ENCODE measurements around the gene TRIM46. TPM values are rescaled to one million over a fixed set of nuclear protein-coding genes. Genes with fewer than 3 reads are reported as not detected.

TRIM46 gene
- total RNA-seq, 5 donors from 2014 or later (not counting 1 experiment from before 2014, with no cell fraction given): 5.1 to 12.2 (median 9.8) TPM

- H3K27me3 Mint-ChIP-seq: peaks cover 0 to 19% of the 10 kb centered on the region in 2 donors
- CTCF ChIA-PET: interaction anchor here in 1 of 2 donors (0.5 to 0.6 kb wide), 2 partner anchors 46 to 1593 kb away, joined by 3 to 4 read pairs; no protein-coding TSS in a partner anchor
- H3K36me3 ChIP-seq (ENCODE audit: control insufficient read depth in 2 of 2, extremely low read depth in 1 of 2, insufficient read depth in 1 of 2, low read length in 1 of 2): no peaks in the 10 kb centered on the region
- H3K36me3 Mint-ChIP-seq: no peaks in the 10 kb centered on the region
- no peaks in the 10 kb centered on the region for H3K9me3 ChIP-seq
- H3K4me1 ChIP-seq (ENCODE audit: control insufficient read depth in 1 of 2, extremely low read depth in 1 of 2, insufficient read depth in 2 of 2, low read length in 2 of 2): peaks cover 11 to 52% of the 10 kb centered on the region in 2 experiments
- H3K9me3 Mint-ChIP-seq: no peaks in the 10 kb centered on the region
- peak overlapping the region; percentile 72 to 89 for H3K27ac Mint-ChIP-seq
- 98% methylated on average over 7 of the region's 8 CpGs for WGBS (ENCODE audit: insufficient coverage)
- no peak overlapping the region for H3K4me3 ChIP-seq (ENCODE audit: control insufficient read depth in 1 of 2, extremely low read depth in 1 of 2, low read length in 1 of 2)
- H3K4me1 Mint-ChIP-seq: peaks cover 51 to 58% (median 53%) of the 10 kb centered on the region in 3 donors
- no peak for DNase-seq
- peaks cover 0 to 39% of the 10 kb centered on the region in 2 experiments for H3K27me3 ChIP-seq (replicated peaks in 1 of 2; ENCODE audit: control insufficient read depth in 2 of 2, extremely low read depth in 1 of 2, insufficient read depth in 2 of 2, low read length in 1 of 2)
- no peak overlapping the region for H3K27ac ChIP-seq (ENCODE audit: low read length)
- POLR2A ChIA-PET: no interaction called here
- no peak overlapping the region for H3K4me3 Mint-ChIP-seq
- no peak for ATAC-seq (replicated peaks in 1 of 4)
These were observed 42.4 kb upstream of the TRIM46 start for GRCh38 chr1:155131285-155131684.

GRCh38 chr1:155131856-155132255 is 41.8 kb upstream of the TRIM46 start:
- Histone ChIP-seq H3K4me3 (ENCODE audit: control insufficient read depth in 1 of 2, extremely low read depth in 1 of 2, low read length in 1 of 2) (no peak overlapping the region), H3K9me3 (no peaks in the 10 kb centered on the region), H3K27me3 (replicated peaks in 1 of 2; ENCODE audit: control insufficient read depth in 2 of 2, extremely low read depth in 1 of 2, insufficient read depth in 2 of 2, low read length in 1 of 2) (peaks cover 0 to 33% of the 10 kb centered on the region in 2 experiments), H3K36me3 (ENCODE audit: control insufficient read depth in 2 of 2, extremely low read depth in 1 of 2, insufficient read depth in 1 of 2, low read length in 1 of 2) (no peaks in the 10 kb centered on the region), H3K27ac (ENCODE audit: low read length) (no peak overlapping the region), H3K4me1 (ENCODE audit: control insufficient read depth in 1 of 2, extremely low read depth in 1 of 2, insufficient read depth in 2 of 2, low read length in 2 of 2) (peaks cover 11 to 50% of the 10 kb centered on the region in 2 experiments)
- Mint-ChIP-seq H3K9me3 (no peaks in the 10 kb centered on the region), H3K4me3 (no peak overlapping the region), H3K4me1 (peaks cover 52 to 59% (median 55%) of the 10 kb centered on the region in 3 donors), H3K27ac (no peak overlapping the region), H3K27me3 (peaks cover 0 to 19% of the 10 kb centered on the region in 2 donors), H3K36me3 (no peaks in the 10 kb centered on the region)
- CTCF ChIA-PET: no interaction called here
- POLR2A ChIA-PET: no interaction called here
- 45% methylated on average over 1 of the region's 2 CpGs for WGBS (ENCODE audit: insufficient coverage)
- ATAC-seq (replicated peaks in 1 of 4) (no peak), DNase-seq (no peak)

- Mint-ChIP-seq H3K9me3 (no peaks in the 10 kb centered on the region), H3K36me3 (peaks cover 4% of the 10 kb centered on the region), H3K27ac (peak overlapping the region in 1 of 2 donors; percentile 4), H3K4me3 (peak overlapping the region in 2 of 3 donors; percentile 49 to 99), H3K4me1 (peaks cover 51 to 62% (median 56%) of the 10 kb centered on the region in 3 donors), H3K27me3 (peaks cover 0 to 5% of the 10 kb centered on the region in 2 donors)
- ATAC-seq (replicated peaks in 1 of 4) (no peak), DNase-seq (no peak)
- Histone ChIP-seq H3K9me3 (no peaks in the 10 kb centered on the region), H3K27me3 (replicated peaks in 1 of 2; ENCODE audit: control insufficient read depth in 2 of 2, extremely low read depth in 1 of 2, insufficient read depth in 2 of 2, low read length in 1 of 2) (peaks cover 0 to 14% of the 10 kb centered on the region in 2 experiments), H3K27ac (ENCODE audit: low read length) (no peak overlapping the region), H3K4me3 (ENCODE audit: control insufficient read depth in 1 of 2, extremely low read depth in 1 of 2, low read length in 1 of 2) (no peak overlapping the region), H3K36me3 (ENCODE audit: control insufficient read depth in 2 of 2, extremely low read depth in 1 of 2, insufficient read depth in 1 of 2, low read length in 1 of 2) (no peaks in the 10 kb centered on the region), H3K4me1 (ENCODE audit: control insufficient read depth in 1 of 2, extremely low read depth in 1 of 2, insufficient read depth in 2 of 2, low read length in 2 of 2) (peaks cover under 1 to 39% of the 10 kb centered on the region in 2 experiments)
- 97% methylated on average over 5 of the region's 7 CpGs for WGBS (ENCODE audit: insufficient coverage)
- ChIA-PET CTCF (interaction anchor here (0.6 to 1.7 kb wide), 3 partner anchors 11 to 588 kb away, joined by 3 to 5 read pairs (median 5); partner anchors contain the start of gene KRTCAP2 (in 1 of the 2)), POLR2A (interaction anchor here in 1 of 2 donors (0.6 kb wide), 1 partner anchor 436 kb away, joined by 4 read pairs; no protein-coding TSS in a partner anchor)
These were observed 39.8 kb upstream of the TRIM46 start for GRCh38 chr1:155133799-155134281.

GRCh38 chr1:155134322-155134721 is 39.3 kb upstream of the TRIM46 start:
- H3K9me3 ChIP-seq: no peaks in the 10 kb centered on the region
- no peak for ATAC-seq (replicated peaks in 1 of 4)
- Mint-ChIP-seq H3K4me1 (peaks cover 49 to 61% (median 53%) of the 10 kb centered on the region in 3 donors), H3K27ac (peak overlapping the region; percentile 99), H3K36me3 (peaks cover 5% of the 10 kb centered on the region), H3K27me3 (peaks cover 0 to 3% of the 10 kb centered on the region in 2 donors), H3K9me3 (no peaks in the 10 kb centered on the region), H3K4me3 (peak overlapping the region; percentile 99)
- no peak for DNase-seq
- no peak overlapping the region for H3K27ac ChIP-seq (ENCODE audit: low read length)
- ChIA-PET CTCF (interaction anchor here in 1 of 2 donors (1.0 kb wide), 1 partner anchor 11 kb away, joined by 3 read pairs; no protein-coding TSS in a partner anchor), POLR2A (interaction anchor here in 1 of 2 donors (0.6 kb wide), 1 partner anchor 435 kb away, joined by 4 read pairs; no protein-coding TSS in a partner anchor)
- H3K27me3 ChIP-seq (replicated peaks in 1 of 2; ENCODE audit: control insufficient read depth in 2 of 2, extremely low read depth in 1 of 2, insufficient read depth in 2 of 2, low read length in 1 of 2): peaks cover 0 to 9% of the 10 kb centered on the region in 2 experiments
- peaks cover 0 to 39% of the 10 kb centered on the region in 2 experiments for H3K4me1 ChIP-seq (ENCODE audit: control insufficient read depth in 1 of 2, extremely low read depth in 1 of 2, insufficient read depth in 2 of 2, low read length in 2 of 2)
- no peaks in the 10 kb centered on the region for H3K36me3 ChIP-seq (ENCODE audit: control insufficient read depth in 2 of 2, extremely low read depth in 1 of 2, insufficient read depth in 1 of 2, low read length in 1 of 2)
- WGBS (ENCODE audit: insufficient coverage): 62% methylated on average over 1 of the region's 1 CpG
- H3K4me3 ChIP-seq (ENCODE audit: control insufficient read depth in 1 of 2, extremely low read depth in 1 of 2, low read length in 1 of 2): no peak overlapping the region

- Mint-ChIP-seq H3K27me3 (peaks cover 0 to 1% of the 10 kb centered on the region in 2 donors), H3K4me1 (peaks cover 47 to 57% (median 51%) of the 10 kb centered on the region in 3 donors), H3K4me3 (peak overlapping the region; percentile 99), H3K27ac (peak overlapping the region; percentile 99), H3K36me3 (peaks cover 5% of the 10 kb centered on the region), H3K9me3 (no peaks in the 10 kb centered on the region)
- WGBS (ENCODE audit: insufficient coverage): 48% methylated on average over 10 of the region's 18 CpGs
- peak overlapping the region; percentile 99 for H3K27ac ChIP-seq (ENCODE audit: low read length)
- no peaks in the 10 kb centered on the region for H3K36me3 ChIP-seq (ENCODE audit: control insufficient read depth in 2 of 2, extremely low read depth in 1 of 2, insufficient read depth in 1 of 2, low read length in 1 of 2)
- H3K4me1 ChIP-seq (ENCODE audit: control insufficient read depth in 1 of 2, extremely low read depth in 1 of 2, insufficient read depth in 2 of 2, low read length in 2 of 2): peaks cover 2 to 39% of the 10 kb centered on the region in 2 experiments
- ChIA-PET POLR2A (interaction anchor here (0.5 to 0.6 kb wide), 2 partner anchors 17 to 59 kb away, joined by 3 to 5 read pairs; no protein-coding TSS in a partner anchor), CTCF (interaction anchor here in 1 of 2 donors (0.6 to 1.0 kb wide), 4 partner anchors 32 to 1319 kb away, joined by 3 to 7 read pairs (median 4); partner anchors contain the start of gene KRTCAP2)
- H3K9me3 ChIP-seq: no peaks in the 10 kb centered on the region
- peak in 7 of 35 experiments; percentile 10 to 48 (median 20) for DNase-seq
- H3K4me3 ChIP-seq (ENCODE audit: control insufficient read depth in 1 of 2, extremely low read depth in 1 of 2, low read length in 1 of 2): peak overlapping the region; percentile 84 to 97
- peaks cover 0 to 3% of the 10 kb centered on the region in 2 experiments for H3K27me3 ChIP-seq (replicated peaks in 1 of 2; ENCODE audit: control insufficient read depth in 2 of 2, extremely low read depth in 1 of 2, insufficient read depth in 2 of 2, low read length in 1 of 2)
- ATAC-seq (replicated peaks in 1 of 4): no peak
These were observed 38.7 kb upstream of the TRIM46 start for GRCh38 chr1:155134880-155135414.

- peaks cover 5% of the 10 kb centered on the region for H3K36me3 Mint-ChIP-seq
- peaks cover 47 to 57% (median 53%) of the 10 kb centered on the region in 3 donors for H3K4me1 Mint-ChIP-seq
- peak within 1 kb of the TSS; percentile 99 for H3K27ac Mint-ChIP-seq
- CTCF ChIA-PET: interaction anchor here in 1 of 2 donors (0.6 to 1.0 kb wide), 5 partner anchors 31 to 1319 kb away, joined by 3 to 7 read pairs (median 3); partner anchors contain the start of gene KRTCAP2
- ATAC-seq (replicated peaks in 1 of 4) (peak; percentile 87 to 91 (median 90)), DNase-seq (peak; percentile 77 to 96 (median 87))
- H3K9me3 Mint-ChIP-seq: no peaks in the 10 kb centered on the region
- Histone ChIP-seq H3K27ac (ENCODE audit: low read length) (peak within 1 kb of the TSS; percentile 99), H3K4me1 (ENCODE audit: control insufficient read depth in 1 of 2, extremely low read depth in 1 of 2, insufficient read depth in 2 of 2, low read length in 2 of 2) (peaks cover 2 to 38% of the 10 kb centered on the region in 2 experiments), H3K9me3 (no peaks in the 10 kb centered on the region), H3K4me3 (ENCODE audit: control insufficient read depth in 1 of 2, extremely low read depth in 1 of 2, low read length in 1 of 2) (peak within 1 kb of the TSS; percentile 84 to 97), H3K27me3 (replicated peaks in 1 of 2; ENCODE audit: control insufficient read depth in 2 of 2, extremely low read depth in 1 of 2, insufficient read depth in 2 of 2, low read length in 1 of 2) (no peaks in the 10 kb centered on the region), H3K36me3 (ENCODE audit: control insufficient read depth in 2 of 2, extremely low read depth in 1 of 2, insufficient read depth in 1 of 2, low read length in 1 of 2) (no peaks in the 10 kb centered on the region)
- H3K4me3 Mint-ChIP-seq: peak within 1 kb of the TSS; percentile 99
- 0% methylated on average over 49 of the region's 52 CpGs for WGBS (ENCODE audit: insufficient coverage)
- POLR2A ChIA-PET: interaction anchor here (0.5 to 0.6 kb wide), 2 partner anchors 16 to 59 kb away, joined by 3 to 5 read pairs; no protein-coding TSS in a partner anchor
- no peaks in the 10 kb centered on the region for H3K27me3 Mint-ChIP-seq
These were observed 38.1 kb upstream of the TRIM46 start, which contains the start of gene SLC50A1 for GRCh38 chr1:155135415-155136028. SLC50A1 (plus strand) TSS chr1:155135852; CDS start chr1:155135912, 60 bp downstream.

Measured in T-cell (primary cell).